ENCODE data around the gene DNASE1. TPM values are rescaled to one million over a fixed set of nuclear protein-coding genes. Genes with fewer than 3 reads are reported as not detected.

The DNASE1 gene
- total RNA-seq, 6 experiments from 2014 or later: 7.5 to 9.9 (median 8.0) TPM

DNA sequence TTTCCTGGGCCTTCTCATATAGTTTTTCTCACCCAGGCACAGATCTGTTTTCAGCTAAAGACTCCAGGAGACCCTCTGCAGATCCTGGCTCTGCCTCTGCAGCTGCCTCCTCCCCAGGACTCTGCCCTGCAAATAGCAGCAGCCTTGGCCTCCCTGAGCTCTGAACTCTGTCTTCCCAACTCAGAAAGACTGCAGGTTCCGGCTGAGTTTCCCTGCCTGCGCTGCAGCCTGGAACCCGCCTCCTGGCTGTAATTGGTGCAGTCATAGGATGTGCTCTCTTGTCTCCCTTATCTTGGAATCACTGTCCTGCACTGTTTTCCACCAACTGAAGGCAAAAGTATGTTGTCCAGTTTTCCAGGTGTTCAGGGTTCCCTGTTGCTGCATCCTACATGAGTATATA lies 14.3 kb upstream of the DNASE1 start:
- DNase-seq: no peak
- TF ChIP-seq, protein P1, sequence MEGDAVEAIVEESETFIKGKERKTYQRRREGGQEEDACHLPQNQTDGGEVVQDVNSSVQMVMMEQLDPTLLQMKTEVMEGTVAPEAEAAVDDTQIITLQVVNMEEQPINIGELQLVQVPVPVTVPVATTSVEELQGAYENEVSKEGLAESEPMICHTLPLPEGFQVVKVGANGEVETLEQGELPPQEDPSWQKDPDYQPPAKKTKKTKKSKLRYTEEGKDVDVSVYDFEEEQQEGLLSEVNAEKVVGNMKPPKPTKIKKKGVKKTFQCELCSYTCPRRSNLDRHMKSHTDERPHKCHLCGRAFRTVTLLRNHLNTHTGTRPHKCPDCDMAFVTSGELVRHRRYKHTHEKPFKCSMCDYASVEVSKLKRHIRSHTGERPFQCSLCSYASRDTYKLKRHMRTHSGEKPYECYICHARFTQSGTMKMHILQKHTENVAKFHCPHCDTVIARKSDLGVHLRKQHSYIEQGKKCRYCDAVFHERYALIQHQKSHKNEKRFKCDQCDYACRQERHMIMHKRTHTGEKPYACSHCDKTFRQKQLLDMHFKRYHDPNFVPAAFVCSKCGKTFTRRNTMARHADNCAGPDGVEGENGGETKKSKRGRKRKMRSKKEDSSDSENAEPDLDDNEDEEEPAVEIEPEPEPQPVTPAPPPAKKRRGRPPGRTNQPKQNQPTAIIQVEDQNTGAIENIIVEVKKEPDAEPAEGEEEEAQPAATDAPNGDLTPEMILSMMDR (IDR thresholded peaks at IDR 0.05): no peak
- no peaks in the 10 kb centered on the region for H3K36me3 Mint-ChIP-seq (ENCODE audit: low read depth)
- H3K9me3 Mint-ChIP-seq: no peaks in the 10 kb centered on the region
- H3K4me3 Mint-ChIP-seq: no peak overlapping the region
- H3K27ac Mint-ChIP-seq: no peak overlapping the region
- H3K4me1 Mint-ChIP-seq (ENCODE audit: low read depth): peaks cover 12% of the 10 kb centered on the region
- H3K27me3 Mint-ChIP-seq (ENCODE audit: insufficient read depth): no peaks in the 10 kb centered on the region; the same call in 1 of the 2 replicates

DNA sequence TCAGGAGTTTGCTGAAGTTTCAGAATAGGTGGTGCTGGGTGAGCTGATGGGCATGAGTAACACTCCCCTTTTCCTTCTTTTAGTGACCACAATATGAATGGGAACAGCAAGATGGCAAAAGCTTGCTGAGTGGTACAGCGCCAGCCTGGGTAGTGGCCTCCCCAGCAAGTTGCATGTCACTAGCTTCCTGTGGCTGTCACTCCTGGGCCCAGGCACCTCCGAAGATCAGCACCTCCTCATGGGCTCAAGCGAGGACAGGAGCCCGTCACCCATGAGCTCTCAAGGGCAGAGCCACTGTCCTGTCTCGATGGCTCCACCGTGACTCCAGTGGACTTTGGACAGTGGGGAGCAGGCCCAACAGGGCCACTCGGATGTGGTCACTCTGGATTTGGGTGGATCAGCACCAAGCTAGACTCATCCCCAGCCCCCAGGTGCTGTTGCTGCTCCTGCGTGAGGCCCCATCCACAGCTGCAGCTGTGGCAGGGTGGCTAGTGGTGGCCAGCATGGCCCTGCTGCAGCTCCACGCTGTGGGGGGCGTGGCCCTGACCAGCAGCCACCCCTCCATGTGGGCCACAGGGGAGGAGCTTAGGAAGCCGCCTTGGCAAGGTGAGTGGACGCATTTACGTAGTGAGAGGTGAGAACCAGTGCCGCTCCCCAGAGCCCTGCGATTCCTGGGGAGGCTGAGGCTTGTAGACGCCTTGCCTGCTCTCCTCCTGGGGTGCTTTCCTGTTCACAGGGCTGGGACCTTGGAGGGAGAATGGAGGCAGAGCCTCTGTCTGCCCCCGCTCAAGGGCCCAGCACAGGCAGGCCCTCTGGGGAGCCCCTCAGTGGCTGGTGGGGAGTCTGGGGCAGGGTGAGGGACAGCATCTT lies 13.6 kb upstream of the DNASE1 start:
- no peak for DNase-seq
- Mint-ChIP-seq H3K27ac (no peak overlapping the region), H3K27me3 (ENCODE audit: insufficient read depth) (no peaks in the 10 kb centered on the region; the same call in 1 of the 2 replicates), H3K9me3 (no peaks in the 10 kb centered on the region), H3K4me3 (no peak overlapping the region), H3K4me1 (ENCODE audit: low read depth) (peaks cover 19% of the 10 kb centered on the region), H3K36me3 (ENCODE audit: low read depth) (no peaks in the 10 kb centered on the region)
- TF ChIP-seq, protein P1 (IDR thresholded peaks at IDR 0.05): no peak

DNA sequence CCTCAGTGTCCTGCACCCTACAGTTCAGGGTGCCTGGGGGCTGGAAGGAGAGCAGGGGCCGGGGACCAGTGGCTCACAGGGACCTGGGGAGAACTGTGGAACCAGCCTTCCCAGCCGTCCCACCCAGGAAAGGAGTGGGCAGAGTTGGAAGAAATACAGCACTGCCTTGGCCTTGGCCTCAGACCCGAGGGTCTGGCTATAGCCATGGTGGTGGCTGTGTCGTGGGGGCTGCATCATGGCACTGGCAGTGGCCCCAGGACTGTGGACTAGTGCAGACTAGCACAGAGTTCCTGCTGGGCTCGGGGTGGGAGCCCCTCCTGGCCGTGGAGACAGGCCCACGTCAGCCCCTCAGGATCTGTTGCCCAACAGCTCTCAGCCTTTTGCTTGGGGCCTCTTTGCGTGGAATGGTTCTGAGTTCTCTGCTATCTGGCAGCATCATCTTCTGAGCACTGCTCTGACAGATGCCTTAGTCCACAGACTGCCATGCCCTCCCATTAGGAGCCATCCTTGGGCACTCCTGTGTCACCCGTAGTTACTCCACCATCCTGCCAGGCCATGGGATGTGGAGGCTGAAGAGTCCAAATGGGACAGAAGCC lies 12.6 kb upstream of the DNASE1 start:
- TF ChIP-seq, protein P1 (IDR thresholded peaks at IDR 0.05): no peak
- no peak for DNase-seq
- no peaks in the 10 kb centered on the region; the same call in 1 of the 2 replicates for H3K27me3 Mint-ChIP-seq (ENCODE audit: insufficient read depth)
- H3K4me1 Mint-ChIP-seq (ENCODE audit: low read depth): peaks cover 26% of the 10 kb centered on the region
- H3K4me3 Mint-ChIP-seq: no peak overlapping the region
- no peak overlapping the region for H3K27ac Mint-ChIP-seq
- no peaks in the 10 kb centered on the region for H3K36me3 Mint-ChIP-seq (ENCODE audit: low read depth)
- H3K9me3 Mint-ChIP-seq: no peaks in the 10 kb centered on the region

DNA sequence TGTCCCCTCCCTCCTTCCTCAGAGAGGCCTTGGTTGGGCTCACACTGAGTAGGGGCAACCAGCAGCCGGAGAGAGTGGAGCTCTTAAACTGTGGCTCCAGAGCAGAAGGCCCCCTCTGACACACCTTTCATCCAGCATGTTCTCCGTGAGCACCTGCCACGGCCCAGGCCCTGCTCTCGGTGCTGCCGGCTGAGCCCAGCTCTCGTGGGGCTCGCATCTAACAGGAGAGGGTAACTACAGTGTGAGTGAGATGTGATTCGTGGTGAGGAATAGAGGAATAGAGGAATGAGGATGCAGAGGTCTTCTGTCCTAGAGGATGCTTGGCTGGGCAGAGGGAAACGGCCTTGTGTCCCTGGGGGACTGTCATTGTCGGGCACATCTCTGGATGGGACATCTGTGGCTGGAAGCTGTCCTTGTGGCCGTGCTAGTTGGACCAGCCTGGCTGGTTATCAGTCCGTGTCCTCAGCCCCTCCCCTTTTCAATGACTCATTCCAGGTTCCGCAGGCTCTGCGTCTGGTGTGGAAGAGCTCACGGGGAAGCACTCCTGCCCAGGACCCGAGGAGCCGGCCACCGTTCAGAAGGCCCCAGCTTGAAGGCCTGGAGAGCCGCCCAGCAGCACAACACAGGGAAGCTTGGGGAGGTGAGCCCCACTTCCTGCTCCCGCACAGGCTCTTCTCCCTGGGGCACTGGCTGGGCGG lies 11.9 kb upstream of the DNASE1 start:
- DNase-seq: no peak

DNA sequence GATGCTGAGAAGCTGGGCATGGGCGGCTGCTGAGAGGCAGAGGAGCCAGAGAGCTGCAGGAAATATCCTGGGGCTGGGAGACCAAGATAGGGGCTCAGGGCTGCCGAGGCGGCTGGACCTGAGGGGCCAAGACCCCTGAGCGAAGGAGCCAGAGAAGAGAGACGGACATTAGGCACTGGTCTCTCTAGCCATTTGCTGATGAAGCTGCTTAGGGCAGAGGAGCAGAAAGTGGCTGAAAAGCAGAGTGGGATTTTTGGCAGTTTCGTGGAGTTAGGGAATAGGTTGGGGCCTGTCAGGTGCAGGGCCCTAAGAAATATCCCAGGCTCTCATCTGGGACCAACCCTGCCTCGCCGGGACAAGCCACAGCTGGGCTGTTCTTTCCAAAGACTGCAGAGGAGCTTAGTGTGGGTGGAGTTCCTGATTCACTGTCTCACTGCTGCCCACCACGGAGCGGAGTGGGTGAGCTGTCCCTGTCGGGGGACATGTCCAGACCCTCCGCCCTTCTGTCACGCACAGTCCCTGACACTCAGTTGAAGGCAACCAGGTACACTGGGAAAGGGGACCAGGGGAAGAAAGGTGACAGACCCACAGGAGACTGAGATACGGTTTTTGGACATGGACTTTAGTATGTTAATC lies 11.3 kb upstream of the DNASE1 start:
- TF ChIP-seq, protein P1 (IDR thresholded peaks at IDR 0.05): no peak
- Mint-ChIP-seq H3K27ac (no peak overlapping the region), H3K36me3 (ENCODE audit: low read depth) (no peaks in the 10 kb centered on the region), H3K4me1 (ENCODE audit: low read depth) (peaks cover 14% of the 10 kb centered on the region), H3K9me3 (no peaks in the 10 kb centered on the region), H3K4me3 (no peak overlapping the region), H3K27me3 (ENCODE audit: insufficient read depth) (no peaks in the 10 kb centered on the region; the same call in 1 of the 2 replicates)
- no peak for DNase-seq

More for the DNA sequence above, 11.9 kb upstream of the DNASE1 start:
- Mint-ChIP-seq H3K27me3 (ENCODE audit: insufficient read depth) (no peaks in the 10 kb centered on the region; the same call in 1 of the 2 replicates), H3K27ac (no peak overlapping the region), H3K4me1 (ENCODE audit: low read depth) (peaks cover 19% of the 10 kb centered on the region), H3K4me3 (no peak overlapping the region), H3K36me3 (ENCODE audit: low read depth) (no peaks in the 10 kb centered on the region), H3K9me3 (no peaks in the 10 kb centered on the region)
- TF ChIP-seq, protein P1 (IDR thresholded peaks at IDR 0.05): no peak

Measured in HFFc6 (cell line).